ENCODE measurements around the gene PTPRK.

Gene PTPRK

DNA sequence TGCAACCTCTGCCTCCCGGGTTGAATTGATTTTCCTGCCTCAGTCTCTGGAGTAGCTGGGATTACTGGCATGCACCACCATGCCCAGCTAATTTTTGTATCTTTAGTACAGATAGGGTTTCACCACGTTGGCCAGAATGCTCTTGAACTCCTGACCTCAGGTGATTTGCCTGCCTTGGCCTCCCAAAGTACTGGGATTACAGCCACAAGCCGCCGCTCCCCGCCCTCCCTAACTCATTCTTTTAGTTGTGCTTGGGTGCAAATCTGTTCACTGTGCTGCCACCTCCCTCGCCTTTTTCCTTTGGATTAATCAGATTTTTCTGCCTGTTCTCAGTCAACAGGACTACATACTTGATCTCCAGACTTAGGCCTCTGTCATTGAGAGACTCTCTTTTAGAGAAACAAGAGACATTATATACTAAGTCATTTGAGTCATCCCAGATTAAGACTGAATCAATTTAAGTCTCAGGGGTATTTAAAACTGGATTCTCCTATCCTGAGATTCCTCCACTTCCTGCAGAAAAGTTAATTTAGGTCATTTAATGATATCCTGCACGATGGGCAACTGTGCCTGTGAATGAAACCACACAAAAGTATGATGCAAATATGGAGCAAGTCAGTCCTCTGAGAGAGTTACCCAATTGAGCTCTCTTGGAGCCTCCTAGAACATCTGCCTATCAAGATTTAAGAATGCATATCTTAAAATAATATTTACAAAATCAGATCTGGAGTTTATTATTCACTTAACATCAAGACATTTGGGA lies 483.4 kb downstream of the PTPRK start:
- TF ChIP-seq TCF4 (CRISPR knock-in tag; IDR thresholded peaks at IDR 0.05; ENCODE audit: borderline replicate concordance) (no peak), ESRRG (CRISPR knock-in tag; IDR thresholded peaks at IDR 0.05) (no peak), ZFP3 (CRISPR knock-in tag; IDR thresholded peaks at IDR 0.05) (no peak), ARNTL (CRISPR knock-in tag; IDR thresholded peaks at IDR 0.05; ENCODE audit: borderline replicate concordance, low read depth) (no peak), ZC3H10 (CRISPR knock-in tag; IDR thresholded peaks at IDR 0.05) (no peak), ZNF70 (CRISPR knock-in tag; IDR thresholded peaks at IDR 0.05) (no peak), TOX (CRISPR knock-in tag; IDR thresholded peaks at IDR 0.05; ENCODE audit: borderline replicate concordance) (no peak), OSR1 (CRISPR knock-in tag; IDR thresholded peaks at IDR 0.05) (no peak), RARB (CRISPR knock-in tag; IDR thresholded peaks at IDR 0.05) (no peak), BACH2 (CRISPR knock-in tag; IDR thresholded peaks at IDR 0.05; ENCODE audit: borderline replicate concordance) (no peak), SNAI2 (CRISPR knock-in tag; IDR thresholded peaks at IDR 0.05) (no peak), ZFP30 (CRISPR knock-in tag; IDR thresholded peaks at IDR 0.05) (no peak), PPARA (CRISPR knock-in tag; IDR thresholded peaks at IDR 0.05; ENCODE audit: borderline replicate concordance) (no peak), ISL1 (CRISPR knock-in tag; IDR thresholded peaks at IDR 0.05) (no peak)
- TF ChIP-seq, protein P1, sequence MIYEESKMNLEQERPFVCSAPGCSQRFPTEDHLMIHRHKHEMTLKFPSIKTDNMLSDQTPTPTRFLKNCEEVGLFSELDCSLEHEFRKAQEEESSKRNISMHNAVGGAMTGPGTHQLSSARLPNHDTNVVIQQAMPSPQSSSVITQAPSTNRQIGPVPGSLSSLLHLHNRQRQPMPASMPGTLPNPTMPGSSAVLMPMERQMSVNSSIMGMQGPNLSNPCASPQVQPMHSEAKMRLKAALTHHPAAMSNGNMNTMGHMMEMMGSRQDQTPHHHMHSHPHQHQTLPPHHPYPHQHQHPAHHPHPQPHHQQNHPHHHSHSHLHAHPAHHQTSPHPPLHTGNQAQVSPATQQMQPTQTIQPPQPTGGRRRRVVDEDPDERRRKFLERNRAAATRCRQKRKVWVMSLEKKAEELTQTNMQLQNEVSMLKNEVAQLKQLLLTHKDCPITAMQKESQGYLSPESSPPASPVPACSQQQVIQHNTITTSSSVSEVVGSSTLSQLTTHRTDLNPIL (CRISPR knock-in tag; IDR thresholded peaks at IDR 0.05; ENCODE audit: low read depth): no peak
- TF ChIP-seq, protein P2, sequence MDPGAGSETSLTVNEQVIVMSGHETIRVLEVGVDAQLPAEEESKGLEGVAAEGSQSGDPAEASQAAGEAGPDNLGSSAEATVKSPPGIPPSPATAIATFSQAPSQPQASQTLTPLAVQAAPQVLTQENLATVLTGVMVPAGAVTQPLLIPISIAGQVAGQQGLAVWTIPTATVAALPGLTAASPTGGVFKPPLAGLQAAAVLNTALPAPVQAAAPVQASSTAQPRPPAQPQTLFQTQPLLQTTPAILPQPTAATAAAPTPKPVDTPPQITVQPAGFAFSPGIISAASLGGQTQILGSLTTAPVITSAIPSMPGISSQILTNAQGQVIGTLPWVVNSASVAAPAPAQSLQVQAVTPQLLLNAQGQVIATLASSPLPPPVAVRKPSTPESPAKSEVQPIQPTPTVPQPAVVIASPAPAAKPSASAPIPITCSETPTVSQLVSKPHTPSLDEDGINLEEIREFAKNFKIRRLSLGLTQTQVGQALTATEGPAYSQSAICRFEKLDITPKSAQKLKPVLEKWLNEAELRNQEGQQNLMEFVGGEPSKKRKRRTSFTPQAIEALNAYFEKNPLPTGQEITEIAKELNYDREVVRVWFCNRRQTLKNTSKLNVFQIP (CRISPR knock-in tag; IDR thresholded peaks at IDR 0.05; ENCODE audit: borderline replicate concordance, low read depth): no peak
- no peak for ATAC-seq

DNA sequence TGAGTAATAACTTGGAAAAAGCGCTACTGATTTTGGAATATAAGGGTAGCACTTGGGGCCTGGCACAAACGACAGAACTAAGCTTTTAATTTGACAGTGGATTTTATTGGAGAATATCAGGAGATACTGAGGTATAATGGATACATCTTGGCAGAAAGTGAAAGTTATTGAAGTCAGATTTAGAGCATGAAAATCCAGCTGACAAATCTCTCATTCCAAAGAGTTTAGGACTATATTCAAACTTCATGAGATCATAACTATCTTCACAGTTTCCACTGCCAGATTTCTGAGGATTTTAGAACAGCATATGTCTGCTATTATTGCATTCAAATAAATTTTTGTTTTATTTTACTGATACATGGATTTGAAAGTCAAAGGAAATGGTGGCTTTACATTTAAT lies 487.2 kb downstream of the PTPRK start:
- TF ChIP-seq ZFP3 (CRISPR knock-in tag; IDR thresholded peaks at IDR 0.05): no peak
- TF ChIP-seq CSDC2 (CRISPR knock-in tag; IDR thresholded peaks at IDR 0.05): no peak
- no peak for TF ChIP-seq ZNF8 (CRISPR knock-in tag; IDR thresholded peaks at IDR 0.05)
- TF ChIP-seq, protein P3, sequence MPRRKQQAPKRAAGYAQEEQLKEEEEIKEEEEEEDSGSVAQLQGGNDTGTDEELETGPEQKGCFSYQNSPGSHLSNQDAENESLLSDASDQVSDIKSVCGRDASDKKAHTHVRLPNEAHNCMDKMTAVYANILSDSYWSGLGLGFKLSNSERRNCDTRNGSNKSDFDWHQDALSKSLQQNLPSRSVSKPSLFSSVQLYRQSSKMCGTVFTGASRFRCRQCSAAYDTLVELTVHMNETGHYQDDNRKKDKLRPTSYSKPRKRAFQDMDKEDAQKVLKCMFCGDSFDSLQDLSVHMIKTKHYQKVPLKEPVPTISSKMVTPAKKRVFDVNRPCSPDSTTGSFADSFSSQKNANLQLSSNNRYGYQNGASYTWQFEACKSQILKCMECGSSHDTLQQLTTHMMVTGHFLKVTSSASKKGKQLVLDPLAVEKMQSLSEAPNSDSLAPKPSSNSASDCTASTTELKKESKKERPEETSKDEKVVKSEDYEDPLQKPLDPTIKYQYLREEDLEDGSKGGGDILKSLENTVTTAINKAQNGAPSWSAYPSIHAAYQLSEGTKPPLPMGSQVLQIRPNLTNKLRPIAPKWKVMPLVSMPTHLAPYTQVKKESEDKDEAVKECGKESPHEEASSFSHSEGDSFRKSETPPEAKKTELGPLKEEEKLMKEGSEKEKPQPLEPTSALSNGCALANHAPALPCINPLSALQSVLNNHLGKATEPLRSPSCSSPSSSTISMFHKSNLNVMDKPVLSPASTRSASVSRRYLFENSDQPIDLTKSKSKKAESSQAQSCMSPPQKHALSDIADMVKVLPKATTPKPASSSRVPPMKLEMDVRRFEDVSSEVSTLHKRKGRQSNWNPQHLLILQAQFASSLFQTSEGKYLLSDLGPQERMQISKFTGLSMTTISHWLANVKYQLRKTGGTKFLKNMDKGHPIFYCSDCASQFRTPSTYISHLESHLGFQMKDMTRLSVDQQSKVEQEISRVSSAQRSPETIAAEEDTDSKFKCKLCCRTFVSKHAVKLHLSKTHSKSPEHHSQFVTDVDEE (CRISPR knock-in tag; IDR thresholded peaks at IDR 0.05): no peak
- no peak for TF ChIP-seq GLIS3 (CRISPR knock-in tag; IDR thresholded peaks at IDR 0.05)
- TF ChIP-seq ESRRG (CRISPR knock-in tag; IDR thresholded peaks at IDR 0.05): no peak
- no peak for ATAC-seq

DNA sequence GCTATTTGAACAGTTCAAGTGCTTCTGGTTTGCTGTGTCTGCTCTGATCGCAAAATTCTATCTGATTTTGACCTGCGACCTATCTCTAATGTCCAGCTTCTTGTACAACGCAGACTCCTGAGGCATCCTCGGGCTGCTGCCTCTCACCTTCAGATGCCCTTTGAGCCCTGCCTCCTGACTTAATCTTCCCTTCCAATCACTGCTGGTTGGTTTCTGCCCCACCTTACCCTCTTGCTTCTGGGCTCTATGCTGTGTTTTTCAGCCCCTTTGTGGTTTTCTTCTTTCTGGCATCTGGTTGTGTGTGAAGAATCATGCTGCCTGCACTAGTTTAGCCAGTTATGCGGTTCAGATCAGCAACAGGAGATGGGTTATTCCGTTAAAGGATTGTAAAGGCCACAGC lies 488.4 kb downstream of the PTPRK start:
- ATAC-seq: no peak
- TF ChIP-seq ISL1 (CRISPR knock-in tag; IDR thresholded peaks at IDR 0.05): no peak
- no peak for TF ChIP-seq RARB (CRISPR knock-in tag; IDR thresholded peaks at IDR 0.05)
- no peak for TF ChIP-seq ZNF70 (CRISPR knock-in tag; IDR thresholded peaks at IDR 0.05)
- TF ChIP-seq ESRRG (CRISPR knock-in tag; IDR thresholded peaks at IDR 0.05): no peak
- TF ChIP-seq, protein P1 (CRISPR knock-in tag; IDR thresholded peaks at IDR 0.05; ENCODE audit: low read depth): no peak
- TF ChIP-seq, protein P3 (CRISPR knock-in tag; IDR thresholded peaks at IDR 0.05): no peak
- no peak for TF ChIP-seq ZFP30 (CRISPR knock-in tag; IDR thresholded peaks at IDR 0.05)
- TF ChIP-seq ZFP3 (CRISPR knock-in tag; IDR thresholded peaks at IDR 0.05): no peak
- TF ChIP-seq CSDC2 (CRISPR knock-in tag; IDR thresholded peaks at IDR 0.05): no peak
- no peak for TF ChIP-seq BACH2 (CRISPR knock-in tag; IDR thresholded peaks at IDR 0.05; ENCODE audit: borderline replicate concordance)
- no peak for TF ChIP-seq GLIS3 (CRISPR knock-in tag; IDR thresholded peaks at IDR 0.05)
- TF ChIP-seq SNAI2 (CRISPR knock-in tag; IDR thresholded peaks at IDR 0.05): no peak
- TF ChIP-seq PPARA (CRISPR knock-in tag; IDR thresholded peaks at IDR 0.05; ENCODE audit: borderline replicate concordance): no peak
- TF ChIP-seq ARNTL (CRISPR knock-in tag; IDR thresholded peaks at IDR 0.05; ENCODE audit: borderline replicate concordance, low read depth): no peak
- TF ChIP-seq, protein P4, sequence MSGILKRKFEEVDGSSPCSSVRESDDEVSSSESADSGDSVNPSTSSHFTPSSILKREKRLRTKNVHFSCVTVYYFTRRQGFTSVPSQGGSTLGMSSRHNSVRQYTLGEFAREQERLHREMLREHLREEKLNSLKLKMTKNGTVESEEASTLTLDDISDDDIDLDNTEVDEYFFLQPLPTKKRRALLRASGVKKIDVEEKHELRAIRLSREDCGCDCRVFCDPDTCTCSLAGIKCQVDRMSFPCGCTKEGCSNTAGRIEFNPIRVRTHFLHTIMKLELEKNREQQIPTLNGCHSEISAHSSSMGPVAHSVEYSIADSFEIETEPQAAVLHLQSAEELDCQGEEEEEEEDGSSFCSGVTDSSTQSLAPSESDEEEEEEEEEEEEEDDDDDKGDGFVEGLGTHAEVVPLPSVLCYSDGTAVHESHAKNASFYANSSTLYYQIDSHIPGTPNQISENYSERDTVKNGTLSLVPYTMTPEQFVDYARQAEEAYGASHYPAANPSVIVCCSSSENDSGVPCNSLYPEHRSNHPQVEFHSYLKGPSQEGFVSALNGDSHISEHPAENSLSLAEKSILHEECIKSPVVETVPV (CRISPR knock-in tag; IDR thresholded peaks at IDR 0.05): no peak
- TF ChIP-seq TOX (CRISPR knock-in tag; IDR thresholded peaks at IDR 0.05; ENCODE audit: borderline replicate concordance): no peak
- TF ChIP-seq ZNF8 (CRISPR knock-in tag; IDR thresholded peaks at IDR 0.05): no peak

Measured in SK-N-SH treated with all-trans-retinoic acid at 6 μM for 48 hours (cell line).